GM19238 (cell line): ENCODE data around the gene CDK2AP2.
A peak's percentile ranks its signal among the peaks of the same experiment; 100 is the strongest.

Experiments
- DNase-seq: peaks from one replicate; pipeline ENCODE4 v3.0.0; 2011; ENCODE audit warnings: low spot score; ENCODE audit not compliant: insufficient read length

Gene CDK2AP2

GRCh38 chr11:67503119-67504004 is 4.6 kb downstream of the CDK2AP2 start:
- DNase-seq, result no peak

GRCh38 chr11:67502328-67502979 is 5.5 kb downstream of the CDK2AP2 start:
- no peak for DNase-seq

DNA sequence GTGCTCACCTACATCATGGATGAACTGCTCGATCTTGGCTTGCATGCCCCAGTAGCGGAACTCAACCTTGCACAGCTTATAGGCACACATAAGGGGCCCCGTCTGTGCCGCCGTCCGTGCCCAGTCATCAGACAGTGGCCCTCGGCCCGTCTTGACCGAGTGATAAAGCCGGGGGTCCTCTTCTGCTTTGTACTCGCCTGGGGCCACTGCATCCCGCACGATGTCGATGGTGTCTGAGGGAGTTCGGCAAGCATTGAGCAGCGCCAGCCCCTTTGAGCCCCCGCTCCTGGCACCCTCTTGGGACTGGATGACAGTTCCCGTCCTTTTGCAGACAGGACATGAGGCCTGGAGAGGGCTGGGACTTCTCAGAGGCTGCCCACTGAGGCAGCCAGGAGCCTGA is 6.1 kb downstream of the CDK2AP2 start:
- DNase-seq, result no peak

GRCh38 chr11:67500831-67501715 is 6.9 kb downstream of the CDK2AP2 start:
- no peak for DNase-seq

- DNase-seq, result no peak
These were observed 7.5 kb downstream of the CDK2AP2 start for GRCh38 chr11:67500484-67500821.

GRCh38 chr11:67499808-67500483 is 8.0 kb downstream of the CDK2AP2 start:
- no peak for DNase-seq

DNA sequence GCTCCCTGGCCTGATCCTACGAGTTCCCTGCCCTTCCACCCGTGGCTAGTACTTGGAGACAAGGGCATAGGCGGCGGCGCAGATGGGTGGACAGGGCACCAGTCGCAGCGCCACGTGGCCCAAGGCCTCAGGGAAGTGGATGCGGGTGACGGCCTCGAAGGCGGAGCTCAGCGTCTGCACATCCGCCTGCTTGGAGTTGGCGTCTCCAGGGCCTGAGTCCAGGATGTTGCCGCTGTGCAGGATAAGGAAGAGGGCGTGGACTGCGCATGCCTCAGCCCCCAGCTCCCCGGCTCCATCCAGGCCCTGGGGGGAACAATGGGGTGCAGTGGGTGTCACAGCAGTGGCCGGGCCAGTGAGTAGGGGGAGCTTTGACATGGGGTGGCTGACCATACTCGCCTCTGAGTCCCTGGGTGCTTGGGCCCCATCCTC is 9.4 kb downstream of the CDK2AP2 start:
- DNase-seq, result no peak

GRCh38 chr11:67497656-67498291 is 10.2 kb downstream of the CDK2AP2 start:
- no peak for DNase-seq

DNA sequence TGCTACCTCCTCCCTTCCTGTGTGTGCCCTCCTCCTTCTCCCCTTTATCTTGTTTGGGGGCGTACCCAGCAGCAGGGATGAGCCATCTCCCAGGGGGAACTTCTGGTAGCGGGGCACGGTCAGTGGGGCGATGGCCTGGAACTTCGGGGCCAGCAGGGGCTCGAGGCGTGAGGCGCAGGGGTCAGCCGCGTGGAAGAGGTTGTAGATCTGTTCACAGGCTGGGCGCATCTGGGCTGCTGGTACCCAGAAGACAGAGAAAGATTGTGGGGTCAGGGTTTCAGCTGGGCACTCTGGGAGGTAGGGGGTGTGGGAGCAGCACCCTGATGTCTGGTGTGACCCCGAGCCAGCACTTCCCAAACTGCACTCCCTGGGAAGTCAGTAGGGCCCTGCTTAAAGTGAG is 11.8 kb downstream of the CDK2AP2 start:
- DNase-seq, result no peak

DNA sequence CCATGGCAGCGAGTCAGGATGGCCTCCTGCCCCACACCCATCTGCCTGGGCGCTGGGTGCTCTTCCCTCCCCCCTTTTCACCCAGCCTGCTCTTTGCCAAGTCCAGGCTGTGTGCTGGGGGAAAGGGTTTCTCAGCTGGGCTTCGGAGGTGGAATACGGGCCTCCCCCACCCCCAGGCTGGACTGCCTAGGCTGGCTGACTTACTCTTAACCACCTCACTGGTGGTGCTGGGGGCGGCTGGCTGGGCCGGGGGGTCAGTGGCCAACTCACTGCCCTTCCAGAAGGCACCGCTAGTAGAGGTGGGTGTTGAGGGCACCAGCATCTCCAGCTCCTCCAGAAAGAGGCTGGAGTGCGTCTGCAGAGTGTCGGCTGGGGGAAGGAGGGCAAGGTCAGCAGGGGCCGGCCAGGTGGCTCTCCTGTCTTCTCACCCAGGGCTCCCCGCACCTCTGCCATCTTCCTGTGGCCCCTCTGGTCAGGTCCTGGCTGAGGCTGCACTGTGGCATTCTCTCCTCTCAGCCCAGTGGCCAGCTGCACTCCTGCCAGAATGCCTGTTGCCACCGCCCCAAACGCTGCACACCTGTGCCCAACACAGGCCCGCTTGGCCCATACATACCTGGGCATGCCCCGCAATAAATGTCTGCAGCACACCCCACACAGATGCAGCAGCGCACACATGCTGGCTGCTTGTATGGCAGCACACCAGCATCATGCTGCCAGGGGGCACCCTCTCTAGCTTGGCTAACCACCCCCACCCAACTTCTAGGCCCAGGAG is 12.5 kb downstream of the CDK2AP2 start:
- no peak for DNase-seq

DNA sequence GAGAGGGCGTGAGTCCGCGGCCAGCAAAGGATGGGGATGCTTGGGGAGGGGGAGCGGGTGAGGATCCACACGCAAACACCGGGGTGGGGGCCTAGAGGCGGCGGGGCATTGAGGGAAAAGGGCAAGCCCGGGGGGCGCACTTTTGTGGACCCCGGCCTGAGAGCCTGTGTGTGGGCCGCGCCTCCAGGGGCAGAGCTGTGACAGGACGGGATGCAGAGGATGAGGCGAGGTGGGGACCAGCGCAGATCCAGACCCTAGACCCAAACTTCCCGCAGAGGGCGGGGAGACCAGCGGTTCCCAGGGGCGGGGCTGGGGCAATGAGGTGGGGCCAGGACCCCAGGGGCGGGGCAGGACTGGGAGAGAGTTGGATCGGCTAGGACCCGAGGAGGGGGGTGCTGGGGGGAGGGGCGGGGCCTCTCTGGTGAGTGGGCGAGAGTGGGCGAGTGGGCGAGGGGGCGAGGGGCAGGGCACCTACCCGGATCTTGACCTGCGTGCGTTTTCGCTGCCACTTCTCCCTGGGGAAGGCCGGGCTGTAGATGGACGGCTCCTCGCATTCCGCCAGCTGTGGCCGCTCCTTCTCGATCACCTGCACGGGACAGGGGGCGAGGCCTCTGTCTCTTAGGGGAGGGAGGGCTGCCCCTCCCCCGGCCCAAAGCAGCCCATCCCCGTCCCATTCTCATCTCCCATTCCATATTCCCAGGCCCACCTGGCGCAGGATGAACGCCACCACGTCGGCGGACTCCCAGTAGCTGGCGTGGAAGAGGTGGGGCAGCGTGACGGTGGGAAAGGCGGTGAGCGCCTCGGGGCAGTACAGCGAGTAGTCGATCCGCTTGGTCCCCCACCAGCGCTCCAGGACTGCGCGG is 13.4 kb downstream of the CDK2AP2 start:
- no peak for DNase-seq

DNA sequence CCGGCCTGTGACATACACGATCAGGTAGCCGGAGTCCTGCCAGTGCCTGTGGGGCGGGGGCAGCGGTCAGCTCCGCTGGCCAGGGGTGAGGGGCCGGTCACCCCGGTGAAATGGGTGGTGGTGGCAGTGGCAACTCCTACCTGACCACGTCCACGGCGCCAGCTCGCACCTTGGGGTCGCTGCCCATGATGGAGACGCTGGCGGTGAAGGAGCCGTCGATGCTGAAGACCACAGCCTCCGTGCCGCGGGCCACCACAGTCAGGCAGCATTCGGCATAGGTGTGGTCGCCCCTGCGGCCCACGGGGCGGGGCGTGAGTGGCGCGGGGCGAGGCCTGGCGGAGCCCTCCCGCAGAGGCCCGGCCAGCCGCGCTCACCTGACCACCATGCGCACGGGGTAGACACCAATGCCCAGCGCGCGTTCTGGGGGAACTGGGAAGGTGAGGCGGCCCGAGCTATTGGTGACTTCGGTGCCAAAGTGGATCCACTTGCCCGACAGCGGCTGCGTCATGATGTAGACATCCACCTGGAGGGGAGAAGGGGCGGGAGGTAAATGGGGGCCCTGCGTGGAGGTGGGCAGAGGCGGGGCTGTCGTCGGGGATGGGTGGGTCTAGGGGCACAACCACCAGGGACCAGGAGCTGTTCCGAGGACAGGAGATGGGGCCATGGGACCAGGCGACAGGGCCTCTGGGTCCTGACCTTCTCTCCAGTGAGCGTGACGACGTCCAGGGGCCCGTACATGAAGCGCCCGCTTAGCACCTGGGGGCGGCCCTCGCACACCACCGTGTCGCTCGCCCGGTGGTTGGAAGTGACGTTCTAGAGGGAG is 14.2 kb downstream of the CDK2AP2 start:
- peak; percentile 0 for DNase-seq

GRCh38 chr11:67492801-67493547 is 15.0 kb downstream of the CDK2AP2 start:
- no peak for DNase-seq

- DNase-seq, result no peak
These were observed 15.8 kb downstream of the CDK2AP2 start for GRCh38 chr11:67492069-67492727.

DNA sequence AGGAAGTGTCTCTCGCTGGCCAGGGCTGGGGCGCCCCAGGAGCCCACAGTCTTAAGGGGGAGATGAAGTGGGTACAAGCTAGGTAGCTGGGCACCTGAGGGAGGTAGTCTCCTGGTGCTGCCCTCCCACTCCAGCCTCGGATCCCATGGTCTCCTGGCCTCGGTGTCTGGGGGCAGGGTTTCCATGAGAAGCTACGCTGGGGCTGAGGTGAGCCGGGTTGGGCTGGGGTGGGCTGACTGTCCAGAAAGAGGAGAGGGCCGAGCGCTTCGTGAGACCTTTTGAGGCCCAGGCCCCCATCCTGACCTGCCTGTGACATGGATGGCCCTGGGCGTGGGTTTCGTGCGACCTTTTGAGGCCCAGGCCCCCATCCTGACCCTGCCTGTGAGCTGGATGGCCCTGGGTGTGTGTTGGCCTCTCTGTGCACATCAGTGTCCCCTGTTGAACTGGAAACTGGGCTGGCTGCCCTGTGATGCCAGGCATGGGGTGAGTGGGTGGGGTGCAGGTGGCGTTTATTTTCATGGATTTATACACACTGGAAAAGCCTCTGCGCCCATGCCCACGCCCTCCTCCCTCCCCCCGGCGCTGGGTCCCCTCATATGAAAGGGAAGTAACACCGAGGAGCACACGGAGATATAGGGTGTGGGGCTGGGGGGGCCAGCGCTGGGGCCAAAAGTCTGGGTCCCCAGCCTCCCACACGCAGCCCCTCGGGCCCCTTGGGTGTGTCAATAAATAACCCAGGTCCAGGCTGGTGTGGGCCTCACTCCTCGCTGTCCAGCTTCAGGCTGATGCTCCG is 16.5 kb downstream of the CDK2AP2 start:
- no peak for DNase-seq

DNA sequence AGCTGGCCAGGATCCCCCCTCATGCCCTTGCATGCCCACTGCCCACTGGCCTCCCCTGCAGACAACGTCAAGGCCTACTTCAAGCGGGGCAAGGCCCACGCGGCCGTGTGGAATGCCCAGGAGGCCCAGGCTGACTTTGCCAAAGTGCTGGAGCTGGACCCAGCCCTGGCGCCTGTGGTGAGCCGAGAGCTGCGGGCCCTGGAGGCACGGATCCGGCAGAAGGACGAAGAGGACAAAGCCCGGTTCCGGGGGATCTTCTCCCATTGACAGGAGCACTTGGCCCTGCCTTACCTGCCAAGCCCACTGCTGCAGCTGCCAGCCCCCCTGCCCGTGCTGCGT is 17.3 kb downstream of the CDK2AP2 start:
- DNase-seq, result no peak
